NCI-H1105 treated with DMSO at 0.1 percent for 48 hours (cell line): ENCODE results near the gene SH3PXD2A.
A peak's percentile ranks its signal among the peaks of the same experiment; 100 is the strongest.
"Not testable (repeated sequence)": the region's sequence is repeated elsewhere in the genome, so short reads cannot be mapped to it uniquely, and the experiment has no call there.

ENCODE experiments used
- DNase-seq: peaks from one replicate; lab custom pipeline; 2025; lab: John Stamatoyannopoulos, UW

The SH3PXD2A gene

GRCh38 chr10:103767756-103768155 is 87.6 kb downstream of the SH3PXD2A start:
- no peak for DNase-seq

GRCh38 chr10:103766751-103767505 is 88.4 kb downstream of the SH3PXD2A start:
- no peak for DNase-seq

- DNase-seq, result no peak
Measured at GRCh38 chr10:103765981-103766380, 89.4 kb downstream of the SH3PXD2A start.

GRCh38 chr10:103765168-103765567 is 90.2 kb downstream of the SH3PXD2A start:
- no peak for DNase-seq

GRCh38 chr10:103764296-103765088 is 90.9 kb downstream of the SH3PXD2A start:
- no peak for DNase-seq

GRCh38 chr10:103763374-103764202 is 91.8 kb downstream of the SH3PXD2A start:
- DNase-seq, result no peak

- no peak for DNase-seq
Measured at GRCh38 chr10:103762916-103763315, 92.5 kb downstream of the SH3PXD2A start.

GRCh38 chr10:103762162-103762561 is 93.2 kb downstream of the SH3PXD2A start:
- no peak for DNase-seq

GRCh38 chr10:103761075-103761920 is 94.1 kb downstream of the SH3PXD2A start:
- peak; percentile 82 for DNase-seq

GRCh38 chr10:103760233-103760632 is 95.1 kb downstream of the SH3PXD2A start:
- not testable (repeated sequence) for DNase-seq

- no peak for DNase-seq
Measured at GRCh38 chr10:103759100-103759781, 96.1 kb downstream of the SH3PXD2A start.

GRCh38 chr10:103758294-103758681 is 97.1 kb downstream of the SH3PXD2A start:
- DNase-seq, result no peak

- DNase-seq, result no peak
Measured at GRCh38 chr10:103757531-103758293, 97.7 kb downstream of the SH3PXD2A start.

- no peak for DNase-seq
Measured at GRCh38 chr10:103756277-103756869, 99.0 kb downstream of the SH3PXD2A start.

- DNase-seq, result no peak
Measured at GRCh38 chr10:103752680-103753248, 102.6 kb downstream of the SH3PXD2A start.

GRCh38 chr10:103751667-103752290 is 103.6 kb downstream of the SH3PXD2A start:
- DNase-seq, result no peak

GRCh38 chr10:103750836-103751235 is 104.5 kb downstream of the SH3PXD2A start:
- DNase-seq, result no peak

GRCh38 chr10:103749779-103750178 is 105.6 kb downstream of the SH3PXD2A start:
- DNase-seq, result no peak

- no peak for DNase-seq
Measured at GRCh38 chr10:103748020-103748419, 107.4 kb downstream of the SH3PXD2A start.
